Upper lobe of left lung (tissue), 4 donors: ENCODE results near the gene TJP3.

Source experiments
- CTCF ChIP-seq, 6 experiments: fragments of 450-650 bp in 4 of 6; fragments of 200-600 bp in 2 of 6; sonication (generic) in 2 of 6; IDR thresholded peaks; one replicate each; pipeline ENCODE4 v1.5.1; 2016 to 2019; ENCODE audit warnings: antibody characterized with exemption in 6 of 6
- EP300 ChIP-seq, 4 donors: sonication (generic); formaldehyde crosslinking; IDR thresholded peaks; one replicate each; pipeline ENCODE4 v1.5.1; 2017; ENCODE audit warnings: antibody characterized with exemption in 4 of 4, control low read depth in 2 of 4
- POLR2A ChIP-seq, 4 donors: fragments of 450-650 bp; IDR thresholded peaks; one replicate each; pipeline ENCODE4 v1.5.1; 2016 to 2017; ENCODE audit warnings: antibody characterized with exemption in 4 of 4, mild to moderate bottlenecking in 2 of 4
- POLR2AphosphoS5 ChIP-seq, 2 donors: sonication (generic); formaldehyde crosslinking; IDR thresholded peaks; one replicate each; pipeline ENCODE4 v1.5.1; 2017; ENCODE audit warnings: antibody characterized with exemption in 2 of 2

GRCh38 chr19:3752492-3752891, 44.3 kb downstream of the TJP3 start:
- TF ChIP-seq CTCF (IDR thresholded peaks at IDR 0.05) (no peak), POLR2AphosphoS5 (IDR thresholded peaks at IDR 0.05) (no peak), POLR2A (IDR thresholded peaks at IDR 0.05) (no peak), EP300 (IDR thresholded peaks at IDR 0.05) (no peak)
